Parathyroid adenoma (tissue), 2 donors: Measurements from ENCODE around the gene MYRFL.
"Not testable (repeated sequence)": the region's sequence is repeated elsewhere in the genome, so short reads cannot be mapped to it uniquely, and the experiment has no call there.

Source experiments
- H2AFZ ChIP-seq: fragments of 300-600 bp; sonication (generic); one replicate; pipeline ENCODE4 v1.7.0; 2017; ENCODE audit warnings: antibody characterized with exemption, mild to moderate bottlenecking
- H3K27ac ChIP-seq: fragments of 300-600 bp; sonication (generic); one replicate; pipeline ENCODE4 v1.7.0; 2017
- H3K27me3 ChIP-seq: fragments of 300-600 bp; sonication (generic); one replicate; pipeline ENCODE4 v1.7.0; 2017; ENCODE audit warnings: low read length; ENCODE audit not compliant: control insufficient read depth, insufficient read depth
- H3K36me3 ChIP-seq: fragments of 300-600 bp; sonication (generic); one replicate; pipeline ENCODE4 v1.7.0; 2017; ENCODE audit warnings: low read length; ENCODE audit not compliant: control insufficient read depth, insufficient read depth
- H3K4me1 ChIP-seq: fragments of 300-600 bp; sonication (generic); one replicate; pipeline ENCODE4 v1.7.0; 2017; ENCODE audit warnings: control low read depth
- H3K4me2 ChIP-seq: fragments of 300-600 bp; sonication (generic); one replicate; pipeline ENCODE4 v1.7.0; 2017; ENCODE audit warnings: low read length
- H3K4me3 ChIP-seq: fragments of 300-600 bp; sonication (generic); one replicate; pipeline ENCODE4 v1.7.0; 2017; ENCODE audit warnings: low read depth, low read length
- H3K79me2 ChIP-seq: fragments of 300-600 bp; sonication (generic); one replicate; pipeline ENCODE4 v1.7.0; 2017; ENCODE audit warnings: control low read depth
- H3K9ac ChIP-seq: fragments of 300-600 bp; sonication (generic); one replicate; pipeline ENCODE4 v1.7.0; 2017; ENCODE audit warnings: mild to moderate bottlenecking
- H3K9me3 ChIP-seq: fragments of 300-600 bp; sonication (generic); one replicate; pipeline ENCODE4 v1.7.0; 2017; ENCODE audit warnings: low read length; ENCODE audit not compliant: control insufficient read depth
- TF ChIP-seq, protein P1 (sequence below): fragments of 300-600 bp; sonication (generic); IDR thresholded peaks from one replicate; pipeline ENCODE4 v1.7.0; 2017; ENCODE audit warnings: antibody characterized with exemption, mild to moderate bottlenecking
- donor health status: primary hyperparathyroidism.

MYRFL gene

DNA sequence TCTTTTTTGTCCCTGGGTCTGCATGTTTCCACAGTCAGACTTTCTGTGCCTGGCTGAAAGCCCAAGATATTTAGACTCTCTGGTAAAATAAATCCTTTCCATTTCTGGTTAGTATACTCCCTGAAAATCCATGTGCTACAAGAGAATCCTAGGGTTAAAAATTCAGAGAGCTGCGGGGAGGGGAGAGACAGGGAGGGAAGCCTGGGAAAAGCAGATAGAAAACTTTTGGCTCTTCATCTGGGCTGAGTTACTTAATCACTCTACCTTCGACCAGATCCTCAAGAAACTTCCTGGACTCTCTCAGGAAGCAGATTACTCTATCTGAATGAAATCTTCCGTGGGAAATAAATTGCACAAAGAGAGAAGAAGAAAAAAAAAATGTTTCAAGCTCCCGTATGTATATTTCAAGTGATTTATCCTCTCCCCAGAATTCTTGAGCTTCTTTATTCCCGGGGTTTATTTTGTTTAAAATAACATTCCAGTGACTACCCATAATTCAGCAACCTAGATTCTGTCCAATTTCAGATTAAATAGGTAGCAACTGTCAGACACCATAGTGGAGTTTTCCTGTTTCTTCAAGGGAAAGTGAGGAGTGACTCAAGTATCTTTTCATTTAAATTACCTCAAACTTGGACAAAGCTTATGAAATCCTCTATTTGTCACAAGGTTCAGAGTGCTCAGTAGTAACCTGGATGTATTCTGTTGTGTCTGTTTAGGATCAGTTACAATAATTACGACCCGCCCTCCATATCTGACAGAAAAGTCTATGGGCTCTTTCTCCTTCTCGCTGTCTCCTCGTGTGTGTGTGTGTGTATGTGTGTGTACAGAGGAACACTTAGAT lies 163.7 kb downstream of the MYRFL start:
- no peak overlapping the region for H3K4me2 ChIP-seq
- no peaks in the 10 kb centered on the region for H3K9me3 ChIP-seq
- H3K9ac ChIP-seq: no peak overlapping the region
- TF ChIP-seq, protein P1, sequence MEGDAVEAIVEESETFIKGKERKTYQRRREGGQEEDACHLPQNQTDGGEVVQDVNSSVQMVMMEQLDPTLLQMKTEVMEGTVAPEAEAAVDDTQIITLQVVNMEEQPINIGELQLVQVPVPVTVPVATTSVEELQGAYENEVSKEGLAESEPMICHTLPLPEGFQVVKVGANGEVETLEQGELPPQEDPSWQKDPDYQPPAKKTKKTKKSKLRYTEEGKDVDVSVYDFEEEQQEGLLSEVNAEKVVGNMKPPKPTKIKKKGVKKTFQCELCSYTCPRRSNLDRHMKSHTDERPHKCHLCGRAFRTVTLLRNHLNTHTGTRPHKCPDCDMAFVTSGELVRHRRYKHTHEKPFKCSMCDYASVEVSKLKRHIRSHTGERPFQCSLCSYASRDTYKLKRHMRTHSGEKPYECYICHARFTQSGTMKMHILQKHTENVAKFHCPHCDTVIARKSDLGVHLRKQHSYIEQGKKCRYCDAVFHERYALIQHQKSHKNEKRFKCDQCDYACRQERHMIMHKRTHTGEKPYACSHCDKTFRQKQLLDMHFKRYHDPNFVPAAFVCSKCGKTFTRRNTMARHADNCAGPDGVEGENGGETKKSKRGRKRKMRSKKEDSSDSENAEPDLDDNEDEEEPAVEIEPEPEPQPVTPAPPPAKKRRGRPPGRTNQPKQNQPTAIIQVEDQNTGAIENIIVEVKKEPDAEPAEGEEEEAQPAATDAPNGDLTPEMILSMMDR: no peak
- no peaks in the 10 kb centered on the region for H3K36me3 ChIP-seq
- no peaks in the 10 kb centered on the region for H3K4me1 ChIP-seq
- H2AFZ ChIP-seq: no peak overlapping the region
- no peaks in the 10 kb centered on the region for H3K79me2 ChIP-seq
- H3K27me3 ChIP-seq: no peaks in the 10 kb centered on the region
- H3K4me3 ChIP-seq: no peak overlapping the region
- H3K27ac ChIP-seq: no peak overlapping the region

DNA sequence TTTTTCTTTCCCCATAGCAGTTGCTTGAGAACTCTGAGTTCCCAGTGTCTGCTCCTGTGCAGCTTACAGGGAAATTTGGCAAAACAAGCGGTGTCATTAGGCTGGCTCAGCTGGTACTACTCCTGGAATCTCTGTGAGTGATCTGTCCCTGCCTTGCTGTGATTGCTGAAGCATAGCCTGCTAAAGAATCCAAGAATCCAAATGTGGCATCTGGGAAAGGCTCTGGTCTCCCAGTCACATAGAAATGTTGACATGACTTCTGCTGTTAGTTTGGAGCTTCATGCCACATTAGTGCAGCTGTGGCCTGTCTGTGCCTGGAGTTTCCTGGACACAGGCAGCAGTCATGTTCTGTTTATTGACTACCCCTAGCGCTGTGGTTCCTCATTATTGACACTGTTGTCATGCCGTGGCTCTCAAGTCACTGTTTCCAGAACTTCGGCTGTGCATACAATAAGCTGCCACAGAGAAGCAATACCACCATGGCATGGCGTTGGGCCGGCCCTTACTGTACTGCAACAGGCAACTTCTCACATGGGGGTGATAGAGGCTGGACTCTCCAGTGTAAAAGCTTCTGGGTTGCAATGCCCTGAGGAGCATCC lies 166.8 kb downstream of the MYRFL start:
- Histone ChIP-seq H3K9me3 (no peaks in the 10 kb centered on the region), H3K4me3 (no peak overlapping the region), H3K27me3 (no peaks in the 10 kb centered on the region), H2AFZ (no peak overlapping the region), H3K9ac (no peak overlapping the region), H3K4me1 (no peaks in the 10 kb centered on the region), H3K79me2 (no peaks in the 10 kb centered on the region), H3K27ac (no peak overlapping the region), H3K36me3 (no peaks in the 10 kb centered on the region), H3K4me2 (no peak overlapping the region)
- TF ChIP-seq, protein P1: no peak

DNA sequence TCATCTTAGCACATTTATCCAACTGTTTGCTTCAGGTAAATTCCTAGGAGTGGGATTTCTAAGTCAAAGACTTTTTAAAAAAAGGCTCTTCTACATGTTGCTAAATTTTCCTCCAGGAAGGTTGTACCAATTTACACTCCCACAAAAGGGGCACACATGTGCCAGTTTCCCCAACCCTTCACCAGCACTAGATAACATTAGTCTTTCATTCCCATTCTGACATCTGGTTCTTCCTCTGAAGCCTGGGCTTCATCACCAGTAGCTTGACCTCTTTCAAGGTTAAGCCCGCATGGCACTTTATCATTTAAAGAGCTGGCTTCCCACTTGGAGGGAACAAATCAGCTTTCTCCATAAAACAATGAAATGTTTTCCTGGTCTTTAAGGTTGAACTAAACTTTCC lies 168.4 kb downstream of the MYRFL start:
- Histone ChIP-seq H3K27me3 (no peaks in the 10 kb centered on the region), H3K79me2 (no peaks in the 10 kb centered on the region), H3K27ac (no peak overlapping the region), H3K4me1 (no peaks in the 10 kb centered on the region), H3K4me3 (no peak overlapping the region), H3K9me3 (no peaks in the 10 kb centered on the region), H3K36me3 (no peaks in the 10 kb centered on the region), H2AFZ (no peak overlapping the region), H3K9ac (no peak overlapping the region), H3K4me2 (no peak overlapping the region)
- TF ChIP-seq, protein P1: no peak

DNA sequence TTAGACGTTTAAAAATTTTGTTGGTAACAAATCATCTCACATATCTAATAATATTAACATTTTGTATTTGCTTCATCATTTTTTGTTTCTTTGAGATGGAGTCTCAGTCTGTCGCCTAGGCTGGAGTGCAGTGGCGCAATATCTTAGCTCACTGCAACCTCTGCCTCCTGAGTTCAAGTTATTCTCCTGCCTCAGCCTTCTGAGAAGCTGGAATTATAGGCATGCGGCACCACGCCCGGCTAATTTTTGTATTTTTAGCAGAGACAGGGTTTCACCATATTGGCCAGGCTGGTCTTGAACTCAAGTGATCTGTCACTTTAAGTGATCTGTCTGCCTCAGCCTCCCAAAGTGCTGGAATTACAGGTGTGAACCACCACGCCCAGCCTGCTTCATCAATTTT lies 169.1 kb downstream of the MYRFL start:
- not testable (repeated sequence) for H3K9me3 ChIP-seq, H3K4me2 ChIP-seq, H3K9ac ChIP-seq, H3K27me3 ChIP-seq, H3K4me1 ChIP-seq, H2AFZ ChIP-seq, H3K79me2 ChIP-seq, H3K27ac ChIP-seq, H3K4me3 ChIP-seq, H3K36me3 ChIP-seq

DNA sequence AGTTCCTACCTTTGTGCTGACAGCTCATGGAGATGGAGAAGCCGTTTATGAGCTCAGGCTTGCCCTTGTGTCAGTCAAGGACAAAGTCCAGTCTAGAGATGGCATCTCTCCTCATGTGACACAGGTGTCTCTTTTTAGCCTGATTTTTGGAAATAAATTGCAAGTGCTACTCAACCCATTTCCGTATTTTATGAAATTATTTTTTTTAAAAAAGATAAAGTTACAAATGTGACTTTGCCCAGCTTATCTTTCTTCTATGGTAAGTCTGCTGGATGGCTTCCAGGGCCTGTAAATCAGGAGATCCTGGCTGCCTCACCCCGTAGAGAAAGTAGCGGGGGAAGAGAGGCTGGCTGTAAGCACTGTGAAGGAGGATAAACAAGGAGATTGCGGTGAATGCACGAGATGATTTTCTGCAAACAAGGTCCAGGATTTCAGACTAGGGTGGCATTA lies 169.7 kb downstream of the MYRFL start:
- H3K9me3 ChIP-seq: no peaks in the 10 kb centered on the region
- no peak overlapping the region for H3K9ac ChIP-seq
- TF ChIP-seq, protein P1: no peak
- H3K79me2 ChIP-seq: no peaks in the 10 kb centered on the region
- H3K27ac ChIP-seq: no peak overlapping the region
- H3K4me2 ChIP-seq: no peak overlapping the region
- no peaks in the 10 kb centered on the region for H3K27me3 ChIP-seq
- H2AFZ ChIP-seq: no peak overlapping the region
- H3K4me3 ChIP-seq: no peak overlapping the region
- H3K36me3 ChIP-seq: no peaks in the 10 kb centered on the region
- H3K4me1 ChIP-seq: no peaks in the 10 kb centered on the region
